D721Med (cell line): ENCODE results near the gene LNPEP.
"Not testable (repeated sequence)": the region's sequence is repeated elsewhere in the genome, so short reads cannot be mapped to it uniquely, and the experiment has no call there.

ENCODE experiments used
- DNase-seq: peaks from one replicate; pipeline ENCODE4 v3.0.0; 2011; ENCODE audit warnings: low spot score; ENCODE audit not compliant: insufficient read length
- FAIRE-seq: peaks from 2 replicates; lab custom pipeline; 2011; peaks lifted over from hg19 to GRCh38; lab: Jason Lieb, UNC
- CTCF ChIP-seq: IDR thresholded peaks from 2 replicates; pipeline ENCODE4 v1.5.1; 2012; ENCODE audit warnings: mild to moderate bottlenecking, control low read depth; ENCODE audit not compliant: insufficient read depth; ENCODE audit errors: missing control alignments

Gene LNPEP

GRCh38 chr5:96928931-96929708, 6.8 kb upstream of the LNPEP start:
- no peak for FAIRE-seq
- TF ChIP-seq CTCF, result no peak
- no peak for DNase-seq

- DNase-seq (no peak), FAIRE-seq (no peak)
- TF ChIP-seq CTCF, result no peak
Observed at GRCh38 chr5:96930058-96930457, 5.8 kb upstream of the LNPEP start.

- TF ChIP-seq CTCF, result no peak
- FAIRE-seq, result no peak
- DNase-seq, result no peak
Observed at GRCh38 chr5:96930589-96930988, 5.3 kb upstream of the LNPEP start.

GRCh38 chr5:96931037-96931436, 4.8 kb upstream of the LNPEP start:
- FAIRE-seq, DNase-seq: not testable (repeated sequence)

GRCh38 chr5:96931605-96932004, 4.3 kb upstream of the LNPEP start:
- TF ChIP-seq CTCF, result no peak
- DNase-seq (no peak), FAIRE-seq (no peak)

- TF ChIP-seq CTCF, result no peak
- DNase-seq, result no peak
- no peak for FAIRE-seq
Observed at GRCh38 chr5:96932026-96932425, 3.9 kb upstream of the LNPEP start.

- TF ChIP-seq CTCF, result no peak
- DNase-seq, result no peak
- peak; percentile 44 for FAIRE-seq
Observed at GRCh38 chr5:96933764-96934707, 1.8 kb upstream of the LNPEP start.
